NCI-H526 (cell line): ENCODE results near the gene ZCCHC14.

Source experiments
- DNase-seq, 2 experiments: peaks; one replicate each; lab custom pipeline; 2025; lab: John Stamatoyannopoulos, UW

Gene ZCCHC14

GRCh38 chr16:87457709-87458423 is 35.0 kb downstream of the ZCCHC14 start:
- no peak for DNase-seq

GRCh38 chr16:87457061-87457611 is 35.7 kb downstream of the ZCCHC14 start:
- no peak for DNase-seq

- DNase-seq, result no peak
These were observed 38.4 kb downstream of the ZCCHC14 start for GRCh38 chr16:87454391-87454790.

- no peak for DNase-seq
These were observed 39.5 kb downstream of the ZCCHC14 start for GRCh38 chr16:87453326-87453725.

GRCh38 chr16:87451563-87452210 is 41.1 kb downstream of the ZCCHC14 start:
- no peak for DNase-seq

- no peak for DNase-seq
These were observed 44.0 kb downstream of the ZCCHC14 start for GRCh38 chr16:87448866-87449265.

GRCh38 chr16:87447323-87447722 is 45.5 kb downstream of the ZCCHC14 start:
- no peak for DNase-seq

GRCh38 chr16:87446479-87446878 is 46.3 kb downstream of the ZCCHC14 start:
- DNase-seq, result no peak

- DNase-seq, result no peak
These were observed 47.3 kb downstream of the ZCCHC14 start for GRCh38 chr16:87445486-87445885.

GRCh38 chr16:87443964-87444363 is 48.9 kb downstream of the ZCCHC14 start:
- DNase-seq, result no peak

- DNase-seq, result no peak
These were observed 49.8 kb downstream of the ZCCHC14 start for GRCh38 chr16:87443016-87443415.

- DNase-seq, result no peak
These were observed 50.2 kb downstream of the ZCCHC14 start for GRCh38 chr16:87442581-87442966.

- no peak for DNase-seq
These were observed 50.8 kb downstream of the ZCCHC14 start for GRCh38 chr16:87441886-87442580.

- no peak for DNase-seq
These were observed 52.9 kb downstream of the ZCCHC14 start for GRCh38 chr16:87439926-87440325.

- DNase-seq, result no peak
These were observed 54.2 kb downstream of the ZCCHC14 start for GRCh38 chr16:87438611-87438985.

GRCh38 chr16:87437911-87438610 is 54.8 kb downstream of the ZCCHC14 start:
- DNase-seq, result no peak

GRCh38 chr16:87437327-87437726 is 55.5 kb downstream of the ZCCHC14 start:
- DNase-seq, result no peak

- no peak for DNase-seq
These were observed 56.3 kb downstream of the ZCCHC14 start for GRCh38 chr16:87436225-87437172.

- DNase-seq, result no peak
These were observed 57.2 kb downstream of the ZCCHC14 start for GRCh38 chr16:87435372-87436224.

- DNase-seq, result no peak
These were observed 58.6 kb downstream of the ZCCHC14 start for GRCh38 chr16:87434146-87434667.
